Astrocyte (in vitro differentiated cells and primary cell): Measurements from ENCODE around the gene NFE2. TPM values are rescaled to one million over a fixed set of nuclear protein-coding genes. Genes with fewer than 3 reads are reported as not detected.

Experiments used
- DNase-seq: peaks from one replicate; pipeline ENCODE4 v3.0.0-alpha.2; 2010; ENCODE audit warnings: low read depth
- FAIRE-seq: peaks from 2 replicates; lab custom pipeline; 2011; peaks lifted over from hg19 to GRCh38; lab: Jason Lieb, UNC
- H2AFZ ChIP-seq: 2 replicates; pipeline ENCODE4 v1.6.0; 2012; ENCODE audit warnings: low read depth, low read length, inconsistent platforms
- H3K27ac ChIP-seq: 2 replicates; pipeline ENCODE4 v1.5.1; 2011; ENCODE audit warnings: low read depth, low read length, inconsistent platforms
- H3K27me3 ChIP-seq: 2 replicates; pipeline ENCODE4 v1.6.0; 2011; ENCODE audit warnings: low read length, inconsistent platforms; ENCODE audit not compliant: insufficient read depth
- H3K36me3 ChIP-seq: 2 replicates; pipeline ENCODE4 v1.5.1; 2011; ENCODE audit warnings: low read length, inconsistent platforms; ENCODE audit not compliant: insufficient read depth
- H3K4me1 ChIP-seq: 2 replicates; pipeline ENCODE4 v1.5.1; 2011; ENCODE audit warnings: low read length, inconsistent platforms; ENCODE audit not compliant: insufficient read depth
- H3K4me2 ChIP-seq: 2 replicates; pipeline ENCODE4 v1.6.0; 2012; ENCODE audit warnings: low read length, inconsistent platforms
- H3K4me3 ChIP-seq: 2 replicates; pipeline ENCODE4 v1.5.1; 2011; ENCODE audit warnings: low read depth, mild to moderate bottlenecking, low read length, inconsistent platforms; ENCODE audit not compliant: insufficient read depth
- H3K79me2 ChIP-seq: 2 replicates; pipeline ENCODE4 v1.6.0; 2012; ENCODE audit warnings: mild to moderate bottlenecking, low read length, inconsistent platforms; ENCODE audit not compliant: insufficient read depth
- H3K9ac ChIP-seq: 2 replicates; pipeline ENCODE4 v1.6.0; 2012; ENCODE audit warnings: mild to moderate bottlenecking, low read length, inconsistent platforms
- H3K9me3 ChIP-seq: 2 replicates; pipeline ENCODE4 v1.5.1; 2012; ENCODE audit warnings: low read depth, mild to moderate bottlenecking, low read length, inconsistent platforms; ENCODE audit not compliant: insufficient read depth
- H4K20me1 ChIP-seq: 2 replicates; pipeline ENCODE4 v1.6.0; 2012; ENCODE audit warnings: low read length, inconsistent platforms; ENCODE audit not compliant: insufficient read depth
- H3K27ac Mint-ChIP-seq: one replicate; pipeline ENCODE4 v1.8.0; 2021; ENCODE audit warnings: mild to moderate bottlenecking, mixed read lengths; ENCODE audit not compliant: unreplicated experiment
- H3K27me3 Mint-ChIP-seq: one replicate; pipeline ENCODE4 v1.8.0; 2021; ENCODE audit warnings: low read depth, mixed read lengths; ENCODE audit not compliant: unreplicated experiment
- H3K36me3 Mint-ChIP-seq: one replicate; pipeline ENCODE4 v1.8.0; 2021; ENCODE audit warnings: low read depth, mixed read lengths; ENCODE audit not compliant: unreplicated experiment
- H3K4me1 Mint-ChIP-seq: one replicate; pipeline ENCODE4 v1.8.0; 2021; ENCODE audit warnings: low read depth, mixed read lengths; ENCODE audit not compliant: unreplicated experiment
- H3K4me3 Mint-ChIP-seq: one replicate; pipeline ENCODE4 v1.8.0; 2021; ENCODE audit warnings: mild to moderate bottlenecking, moderate library complexity, mixed read lengths; ENCODE audit not compliant: unreplicated experiment
- H3K9me3 Mint-ChIP-seq: one replicate; pipeline ENCODE4 v1.8.0; 2021; ENCODE audit warnings: mild to moderate bottlenecking, mixed read lengths; ENCODE audit not compliant: unreplicated experiment
- EZH2 ChIP-seq: IDR thresholded peaks from 2 replicates; pipeline ENCODE4 v1.6.1; 2012; ENCODE audit warnings: mild to moderate bottlenecking, low read length, inconsistent platforms; ENCODE audit not compliant: insufficient read depth
- total RNA-seq: library from RNA; stranded (reverse); gene quantifications from 2 replicates; pipeline ENCODE4 v1.2.1, GENCODE V29; 2021
- TF ChIP-seq, protein P1 (sequence below): IDR thresholded peaks from 2 replicates; pipeline ENCODE4 v1.5.1; 2011; ENCODE audit warnings: low read depth, mild to moderate bottlenecking, inconsistent platforms, low read length, moderate library complexity; ENCODE audit not compliant: insufficient read depth

Gene NFE2
- total RNA-seq, 1 donor from 2014 or later: 0.41 TPM

DNA sequence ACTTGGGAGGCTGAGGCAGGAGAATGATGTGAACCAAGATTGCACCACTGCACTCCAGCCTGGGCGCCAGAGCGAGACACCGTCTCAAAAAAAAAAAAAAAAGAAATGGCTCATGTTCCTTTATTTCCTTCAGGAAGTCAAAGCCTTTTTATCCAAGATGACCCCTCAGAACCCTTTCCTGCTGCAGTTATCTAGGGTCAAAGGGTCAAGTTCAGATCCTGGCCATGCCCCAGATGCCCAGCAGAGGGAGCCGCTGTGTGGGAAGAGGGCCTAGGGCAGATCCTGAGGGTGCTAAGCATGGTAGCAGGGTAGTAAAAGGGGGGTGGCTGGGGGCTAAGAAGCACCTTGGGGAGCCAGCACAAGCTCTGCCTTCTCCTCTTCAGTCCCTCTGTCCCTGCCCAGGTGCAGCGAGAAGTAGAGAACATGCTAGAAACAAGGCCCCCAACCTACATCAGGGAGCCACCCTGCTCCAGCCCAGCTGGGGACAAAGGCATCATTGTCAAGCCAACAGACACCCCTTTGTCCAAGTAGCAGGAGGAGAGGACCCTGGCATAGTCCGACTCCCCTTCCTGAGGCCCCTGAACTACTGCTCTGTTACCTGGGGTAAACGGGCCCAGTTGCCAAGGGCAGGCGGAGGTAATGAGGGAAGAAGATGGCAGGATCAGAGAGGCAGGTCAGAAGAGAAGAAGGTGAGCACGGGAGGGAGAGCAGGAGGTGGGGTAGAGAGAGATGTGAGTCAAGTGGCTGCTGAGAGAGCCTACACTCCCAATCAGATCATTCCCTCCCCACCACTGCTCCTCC, 6.5 kb downstream of the NFE2 start:
- H3K4me1 ChIP-seq: no peaks in the 10 kb centered on the region
- H3K9me3 Mint-ChIP-seq: no peaks in the 10 kb centered on the region
- peaks cover 6% of the 10 kb centered on the region for H4K20me1 ChIP-seq
- FAIRE-seq (no peak), DNase-seq (no peak)
- H3K4me3 Mint-ChIP-seq: no peak overlapping the region
- no peak overlapping the region for H3K4me2 ChIP-seq
- no peaks in the 10 kb centered on the region for H3K36me3 ChIP-seq
- peaks cover 17% of the 10 kb centered on the region for H3K27me3 Mint-ChIP-seq
- H3K9me3 ChIP-seq: no peaks in the 10 kb centered on the region
- no peak overlapping the region for H3K27ac Mint-ChIP-seq
- no peak overlapping the region for H3K9ac ChIP-seq
- H3K36me3 Mint-ChIP-seq: peaks cover 2% of the 10 kb centered on the region
- H3K79me2 ChIP-seq: no peaks in the 10 kb centered on the region
- TF ChIP-seq, protein P1, sequence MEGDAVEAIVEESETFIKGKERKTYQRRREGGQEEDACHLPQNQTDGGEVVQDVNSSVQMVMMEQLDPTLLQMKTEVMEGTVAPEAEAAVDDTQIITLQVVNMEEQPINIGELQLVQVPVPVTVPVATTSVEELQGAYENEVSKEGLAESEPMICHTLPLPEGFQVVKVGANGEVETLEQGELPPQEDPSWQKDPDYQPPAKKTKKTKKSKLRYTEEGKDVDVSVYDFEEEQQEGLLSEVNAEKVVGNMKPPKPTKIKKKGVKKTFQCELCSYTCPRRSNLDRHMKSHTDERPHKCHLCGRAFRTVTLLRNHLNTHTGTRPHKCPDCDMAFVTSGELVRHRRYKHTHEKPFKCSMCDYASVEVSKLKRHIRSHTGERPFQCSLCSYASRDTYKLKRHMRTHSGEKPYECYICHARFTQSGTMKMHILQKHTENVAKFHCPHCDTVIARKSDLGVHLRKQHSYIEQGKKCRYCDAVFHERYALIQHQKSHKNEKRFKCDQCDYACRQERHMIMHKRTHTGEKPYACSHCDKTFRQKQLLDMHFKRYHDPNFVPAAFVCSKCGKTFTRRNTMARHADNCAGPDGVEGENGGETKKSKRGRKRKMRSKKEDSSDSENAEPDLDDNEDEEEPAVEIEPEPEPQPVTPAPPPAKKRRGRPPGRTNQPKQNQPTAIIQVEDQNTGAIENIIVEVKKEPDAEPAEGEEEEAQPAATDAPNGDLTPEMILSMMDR: peak; percentile 47
- no peak for TF ChIP-seq EZH2
- no peak overlapping the region for H3K27ac ChIP-seq
- peaks cover 10% of the 10 kb centered on the region for H3K27me3 ChIP-seq
- no peak overlapping the region for H3K4me3 ChIP-seq
- no peak overlapping the region for H2AFZ ChIP-seq
- H3K4me1 Mint-ChIP-seq: no peaks in the 10 kb centered on the region

DNA sequence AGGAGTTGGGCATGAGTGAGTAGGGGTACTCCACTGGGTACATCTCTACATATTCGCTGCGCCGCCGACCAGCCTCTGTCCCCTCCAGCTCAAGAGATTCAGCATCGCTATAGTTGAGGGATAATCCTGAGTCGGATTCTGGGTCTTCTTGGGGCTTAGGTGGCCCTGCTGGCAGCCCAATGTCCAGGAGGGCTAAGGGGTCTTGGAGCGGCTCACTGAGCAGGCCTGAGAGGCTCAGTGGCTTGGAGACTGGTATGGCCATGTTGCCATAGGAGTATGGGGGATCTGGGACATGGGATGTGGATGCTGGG, 7.9 kb downstream of the NFE2 start:
- Histone ChIP-seq H3K4me3 (no peak overlapping the region), H3K36me3 (peaks cover under 1% of the 10 kb centered on the region), H2AFZ (no peak overlapping the region), H3K4me2 (no peak overlapping the region), H3K79me2 (no peaks in the 10 kb centered on the region), H3K4me1 (no peaks in the 10 kb centered on the region), H3K9ac (no peak overlapping the region), H3K27me3 (no peaks in the 10 kb centered on the region), H3K27ac (no peak overlapping the region), H4K20me1 (peaks cover 18% of the 10 kb centered on the region), H3K9me3 (no peaks in the 10 kb centered on the region)
- H3K9me3 Mint-ChIP-seq: no peaks in the 10 kb centered on the region
- peaks cover 13% of the 10 kb centered on the region for H3K27me3 Mint-ChIP-seq
- no peak for TF ChIP-seq EZH2
- TF ChIP-seq, protein P1: no peak
- no peak for FAIRE-seq
- no peak overlapping the region for H3K27ac Mint-ChIP-seq
- H3K4me1 Mint-ChIP-seq: peaks cover under 1% of the 10 kb centered on the region
- peaks cover 2% of the 10 kb centered on the region for H3K36me3 Mint-ChIP-seq
- no peak for DNase-seq
- H3K4me3 Mint-ChIP-seq: no peak overlapping the region

DNA sequence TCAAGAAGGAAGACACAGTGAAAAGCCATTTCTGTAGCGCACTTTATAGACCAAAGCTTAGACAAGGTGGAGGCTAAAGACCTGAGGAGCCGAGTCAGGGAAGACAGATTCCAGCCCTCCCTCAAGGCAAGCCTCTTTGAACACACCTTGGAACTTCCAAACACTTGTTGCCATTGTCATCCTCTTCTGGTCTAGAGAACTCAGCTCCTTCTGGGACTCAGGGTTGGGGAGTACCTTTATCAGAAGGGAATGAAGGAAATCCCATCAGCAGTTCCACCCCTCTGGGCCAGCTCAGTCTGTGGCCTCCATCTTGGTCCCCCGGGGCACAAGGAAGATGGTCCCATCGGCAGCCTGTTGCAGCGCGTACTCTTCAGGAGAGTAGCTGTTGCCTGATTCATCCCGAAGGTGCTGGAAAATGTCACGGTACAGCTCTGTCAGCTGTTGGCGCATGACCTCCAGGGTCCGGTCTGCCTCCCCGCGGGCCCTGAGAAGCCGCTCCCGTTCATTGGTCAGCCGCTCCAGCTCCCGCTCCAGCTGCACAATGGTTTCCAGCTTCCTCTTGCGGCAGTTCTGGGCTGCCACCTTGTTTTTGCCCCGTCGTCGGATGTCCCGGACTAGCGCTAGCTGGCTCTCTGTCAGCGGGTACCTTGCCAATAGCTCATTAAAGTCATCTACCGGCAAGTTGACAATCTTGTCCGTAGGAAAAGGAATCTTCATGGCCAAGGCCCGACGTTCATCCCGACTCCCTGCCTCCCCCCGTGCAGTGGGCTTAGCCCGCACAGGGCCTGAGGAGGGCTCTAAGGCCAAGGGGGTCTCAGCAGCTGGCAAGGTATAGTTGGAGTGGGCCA, 8.5 kb downstream of the NFE2 start:
- H3K79me2 ChIP-seq: no peaks in the 10 kb centered on the region
- H3K4me2 ChIP-seq: no peak overlapping the region
- H3K27me3 ChIP-seq: no peaks in the 10 kb centered on the region
- H3K4me1 ChIP-seq: no peaks in the 10 kb centered on the region
- TF ChIP-seq, protein P1: no peak
- no peak for TF ChIP-seq EZH2
- no peaks in the 10 kb centered on the region for H3K9me3 ChIP-seq
- no peak overlapping the region for H3K4me3 ChIP-seq
- peaks cover 6% of the 10 kb centered on the region for H3K36me3 ChIP-seq
- Mint-ChIP-seq H3K9me3 (no peaks in the 10 kb centered on the region), H3K36me3 (peaks cover 2% of the 10 kb centered on the region), H3K27ac (no peak overlapping the region), H3K4me1 (peaks cover 2% of the 10 kb centered on the region), H3K27me3 (peaks cover 13% of the 10 kb centered on the region), H3K4me3 (no peak overlapping the region)
- FAIRE-seq: no peak
- DNase-seq: no peak
- no peak overlapping the region for H3K9ac ChIP-seq
- no peak overlapping the region for H2AFZ ChIP-seq
- peaks cover 24% of the 10 kb centered on the region for H4K20me1 ChIP-seq
- H3K27ac ChIP-seq: no peak overlapping the region
